DND-41 (cell line): ENCODE results near the gene SNAPIN.

ENCODE experiments used
- CTCF ChIP-seq: IDR thresholded peaks from 2 replicates; pipeline ENCODE4 v1.5.1; 2012; ENCODE audit warnings: borderline replicate concordance, low read length, moderate library complexity, mild to moderate bottlenecking; ENCODE audit not compliant: poor library complexity, severe bottlenecking; ENCODE audit errors: extremely low read depth
- EZH2 ChIP-seq: IDR thresholded peaks from 3 replicates; pipeline ENCODE4 v1.6.1; 2012; ENCODE audit warnings: borderline replicate concordance, low read depth, mild to moderate bottlenecking, moderate library complexity, low read length, inconsistent platforms; ENCODE audit not compliant: severe bottlenecking

- no peak for TF ChIP-seq CTCF
- no peak for TF ChIP-seq EZH2
Measured at GRCh38 chr1:153670257-153670858, 11.9 kb downstream of the SNAPIN start.
